HG03378 (cell line): ENCODE measurements around the gene ZFP91.
"Not testable (repeated sequence)": the region's sequence is repeated elsewhere in the genome, so short reads cannot be mapped to it uniquely, and the experiment has no call there.

Experiments
- ATAC-seq: cut with Tn5 transposase; IDR thresholded peaks from one replicate; pipeline ENCODE4 v1.9.1; 2021; ENCODE audit warnings: mild to moderate bottlenecking, moderate library complexity; ENCODE audit not compliant: unreplicated experiment

Gene ZFP91

GRCh38 chr11:58578635-58579191 is at the start of gene ZFP91:
TSS of gene ZFP91 (plus strand) at chr11:58579063. CDS start at chr11:58579282, 219 bp downstream.
- peak; percentile 16 for ATAC-seq

GRCh38 chr11:58530236-58530635 is 48.6 kb upstream of the ZFP91 start:
- ATAC-seq = no peak

GRCh38 chr11:58531865-58532341 is 47.0 kb upstream of the ZFP91 start:
- no peak for ATAC-seq

- ATAC-seq = no peak
Observed at GRCh38 chr11:58546841-58547240, 32.0 kb upstream of the ZFP91 start.

GRCh38 chr11:58549644-58550043 is 29.2 kb upstream of the ZFP91 start:
- no peak for ATAC-seq

- no peak for ATAC-seq
Observed at GRCh38 chr11:58560842-58561241, 18.0 kb upstream of the ZFP91 start.

GRCh38 chr11:58561394-58562098 is 17.3 kb upstream of the ZFP91 start:
- no peak for ATAC-seq

- ATAC-seq = peak; percentile 95
Observed at GRCh38 chr11:58562375-58562800, 16.5 kb upstream of the ZFP91 start.

- no peak for ATAC-seq
Observed at GRCh38 chr11:58564231-58564630, 14.6 kb upstream of the ZFP91 start.

GRCh38 chr11:58567889-58568512 is 10.9 kb upstream of the ZFP91 start:
- peak; percentile 83 for ATAC-seq

- ATAC-seq = not testable (repeated sequence)
Observed at GRCh38 chr11:58572906-58573305, 6.0 kb upstream of the ZFP91 start.

- peak; percentile 30 for ATAC-seq
Observed at GRCh38 chr11:58573451-58574104, 5.3 kb upstream of the ZFP91 start.

GRCh38 chr11:58574881-58575280 is 4.0 kb upstream of the ZFP91 start:
- ATAC-seq = no peak

- ATAC-seq = peak; percentile 5
Observed at GRCh38 chr11:58575377-58576020, 3.4 kb upstream of the ZFP91 start, which contains the start of gene LPXN. TSS of gene LPXN (minus strand) at chr11:58575856. CDS start at chr11:58575772, 84 bp downstream.

- no peak for ATAC-seq
Observed at GRCh38 chr11:58576887-58577471, 1.9 kb upstream of the ZFP91 start.

GRCh38 chr11:58577555-58578135 is 1.2 kb upstream of the ZFP91 start:
- ATAC-seq = peak; percentile 69

- ATAC-seq = no peak
Observed at GRCh38 chr11:58578136-58578634, 678 bp upstream of the ZFP91 start.

- ATAC-seq = peak; percentile 30
Observed at GRCh38 chr11:58579192-58580129, 598 bp downstream of the ZFP91 start.

- no peak for ATAC-seq
Observed at GRCh38 chr11:58580311-58580710, 1.4 kb downstream of the ZFP91 start.
